SK-N-SH (cell line): ENCODE results near the gene SLC40A1. TPM values are rescaled to one million over a fixed set of nuclear protein-coding genes. Genes with fewer than 3 reads are reported as not detected.

Experiments used
- CTCF ChIA-PET: fragments of 300-600, 350-600 bp; formaldehyde crosslinking; extraction: SDS; loops from one replicate; lab custom pipeline; 2021; lab: Yijun Ruan, JAX
- POLR2A ChIA-PET: fragments of 350-600 bp; sonication (Branson Sonifier 250); formaldehyde crosslinking; extraction: SDS; loops from one replicate; lab custom pipeline; 2020; ENCODE audit warnings: antibody characterized with exemption, inconsistent platforms; lab: Yijun Ruan, JAX
- DNase-seq: peaks from one replicate; pipeline ENCODE4 v3.0.0; 2012
- H2AFZ ChIP-seq: fragments of 200-600 bp; sonication (generic); 2 replicates; pipeline ENCODE4 v1.8.1; 2016; ENCODE audit warnings: antibody characterized with exemption, mild to moderate bottlenecking, low read depth
- H3F3A ChIP-seq: fragments of 200-600 bp; sonication (generic); replicated peaks from 2 replicates; pipeline ENCODE3; 2016; ENCODE audit warnings: antibody characterized with exemption, mild to moderate bottlenecking; ENCODE audit not compliant: insufficient read depth
- H3K27ac ChIP-seq, 2 experiments: fragments of 200-500 bp in 1 of 2; fragments of 200-600 bp in 1 of 2; sonication (Bioruptor generic) in 1 of 2; sonication (generic), shearing (Covaris generic) in 1 of 2; 2 replicates each; pipeline versions ENCODE4 v1.5.1 to v1.6.1; 2014 to 2016; ENCODE audit warnings: low read depth in 2 of 2, inconsistent platforms in 1 of 2, low read length in 1 of 2, mild to moderate bottlenecking in 1 of 2, mixed read lengths in 1 of 2
- H3K27me3 ChIP-seq: fragments of 200-600 bp; sonication (generic), shearing (Covaris generic); 2 replicates; pipeline ENCODE4 v1.6.1; 2016; ENCODE audit warnings: mixed run types; ENCODE audit not compliant: insufficient read depth
- H3K36me3 ChIP-seq, 2 experiments: fragments of 200-500 bp in 1 of 2; fragments of 200-600 bp in 1 of 2; sonication (Bioruptor generic) in 1 of 2; sonication (generic) in 1 of 2; replicated peaks in 1 of 2; 2 replicates each; pipeline versions ENCODE3 to v1.5.1; 2014 to 2016; ENCODE audit warnings: low read length in 1 of 2, mild to moderate bottlenecking in 1 of 2; ENCODE audit not compliant: insufficient read depth in 2 of 2, control insufficient read depth in 1 of 2
- H3K4me1 ChIP-seq, 2 experiments: fragments of 200-500 bp in 1 of 2; fragments of 200-600 bp in 1 of 2; sonication (Bioruptor generic) in 1 of 2; sonication (generic), shearing (Covaris generic) in 1 of 2; 2 replicates each; pipeline versions ENCODE4 v1.5.1 to v1.6.1; 2014 to 2016; ENCODE audit warnings: low read depth in 1 of 2, low read length in 1 of 2, mixed run types in 1 of 2; ENCODE audit not compliant: insufficient read depth in 2 of 2, control insufficient read depth in 1 of 2
- H3K4me2 ChIP-seq: fragments of 200-600 bp; sonication (generic), shearing (Covaris generic); 2 replicates; pipeline ENCODE4 v1.6.1; 2017; ENCODE audit warnings: mixed run types
- H3K4me3 ChIP-seq, 2 experiments: fragments of 200-500 bp in 1 of 2; fragments of 200-600 bp in 1 of 2; sonication (Bioruptor generic) in 1 of 2; sonication (generic), shearing (Covaris generic) in 1 of 2; 2 replicates each; pipeline versions ENCODE4 v1.5.1 to v1.8.1; 2014 to 2016; ENCODE audit warnings: low read depth in 2 of 2, inconsistent platforms in 1 of 2, low read length in 1 of 2, mild to moderate bottlenecking in 1 of 2, mixed read lengths in 1 of 2, moderate library complexity in 1 of 2
- H3K79me2 ChIP-seq: fragments of 200-600 bp; sonication (generic); 2 replicates; pipeline ENCODE4 v1.8.1; 2017; ENCODE audit warnings: mild to moderate bottlenecking; ENCODE audit not compliant: insufficient read depth
- H3K9ac ChIP-seq: fragments of 200-600 bp; sonication (generic); 2 replicates; pipeline ENCODE4 v1.6.1; 2017; ENCODE audit warnings: mixed run types
- H3K9me2 ChIP-seq: fragments of 200-600 bp; sonication (generic); 2 replicates; pipeline ENCODE4 v1.6.1; 2017; ENCODE audit warnings: mixed run types
- H3K9me3 ChIP-seq: fragments of 200-600 bp; sonication (generic); 2 replicates; pipeline ENCODE4 v1.6.1; 2017; ENCODE audit warnings: mixed run types, mild to moderate bottlenecking, moderate library complexity
- H4K20me1 ChIP-seq: fragments of 200-600 bp; sonication (generic); 2 replicates; pipeline ENCODE4 v1.6.1; 2017; ENCODE audit warnings: mild to moderate bottlenecking, mixed run types; ENCODE audit not compliant: insufficient read depth
- CHD2 ChIP-seq: fragments of 150-350 bp; IDR thresholded peaks from 2 replicates; pipeline ENCODE4 v1.6.1; 2018; ENCODE audit warnings: low read length; ENCODE audit not compliant: partially characterized antibody
- EP300 ChIP-seq, 2 experiments: IDR thresholded peaks; 2 replicates each; pipeline versions ENCODE4 v1.4.0 to v1.6.1; 2012; ENCODE audit warnings: borderline replicate concordance in 1 of 2, low read depth in 1 of 2, low read length in 1 of 2
- EZH2phosphoT487 ChIP-seq: fragments of 200-600 bp; sonication (generic); IDR thresholded peaks from 2 replicates; pipeline ENCODE4 v1.6.1; 2017; ENCODE audit warnings: low read depth, mixed run types, mild to moderate bottlenecking, antibody characterized with exemption, moderate library complexity, borderline replicate concordance
- FOXJ3 ChIP-seq: sonication (generic); formaldehyde crosslinking; IDR thresholded peaks from 2 replicates; pipeline ENCODE4 v1.5.1; 2020; ENCODE audit warnings: mild to moderate bottlenecking, missing genetic modification reagents
- FOXM1 ChIP-seq: IDR thresholded peaks from 2 replicates; pipeline ENCODE4 v1.4.0; 2012; ENCODE audit warnings: low read depth, mild to moderate bottlenecking
- GATA2 ChIP-seq: sonication (generic); formaldehyde crosslinking; IDR thresholded peaks from 2 replicates; pipeline ENCODE4 v1.5.0; 2020; ENCODE audit warnings: mild to moderate bottlenecking, missing genetic modification reagents
- MAX ChIP-seq: IDR thresholded peaks from 2 replicates; pipeline ENCODE4 v1.4.0; 2012; ENCODE audit warnings: low read depth
- MXI1 ChIP-seq: IDR thresholded peaks from 2 replicates; pipeline ENCODE4 v1.6.1; 2012; ENCODE audit warnings: mild to moderate bottlenecking, low read depth, low read length, improper control_type of control experiment
- NFIC ChIP-seq: IDR thresholded peaks from 2 replicates; pipeline ENCODE4 v1.4.0; 2012; ENCODE audit warnings: borderline replicate concordance
- POLR2AphosphoS5 ChIP-seq: IDR thresholded peaks from 2 replicates; pipeline ENCODE4 v1.6.1; 2012; ENCODE audit warnings: low read depth, low read length
- RAD21 ChIP-seq: IDR thresholded peaks from 2 replicates; pipeline ENCODE4 v1.6.1; 2012; ENCODE audit warnings: mild to moderate bottlenecking, low read length
- RCOR1 ChIP-seq: fragments of 150-350 bp; IDR thresholded peaks from 2 replicates; pipeline ENCODE4 v1.6.1; 2017; ENCODE audit warnings: antibody characterized with exemption, low read length
- RFX5 ChIP-seq: IDR thresholded peaks from 2 replicates; pipeline ENCODE4 v1.6.1; 2012; ENCODE audit warnings: mild to moderate bottlenecking, improper control_type of control experiment, low read length
- RXRA ChIP-seq: IDR thresholded peaks from 2 replicates; pipeline ENCODE4 v1.4.0; 2012; ENCODE audit warnings: low read depth, mild to moderate bottlenecking, borderline replicate concordance
- SMC3 ChIP-seq: IDR thresholded peaks from 2 replicates; pipeline ENCODE4 v1.6.1; 2012; ENCODE audit warnings: low read depth, low read length, improper control_type of control experiment
- TCF12 ChIP-seq: IDR thresholded peaks from 2 replicates; pipeline ENCODE4 v1.4.0; 2012
- TEAD4 ChIP-seq: IDR thresholded peaks from 2 replicates; pipeline ENCODE4 v1.4.0; 2012; ENCODE audit warnings: mild to moderate bottlenecking, borderline replicate concordance; ENCODE audit not compliant: insufficient read depth
- USF2 ChIP-seq: fragments of 150-350 bp; IDR thresholded peaks from 2 replicates; pipeline ENCODE4 v1.6.1; 2017; ENCODE audit warnings: antibody characterized with exemption, low read length, low read depth, borderline replicate concordance
- YY1 ChIP-seq: IDR thresholded peaks from 2 replicates; pipeline ENCODE4 v1.4.0; 2012; ENCODE audit warnings: low read depth, mild to moderate bottlenecking
- WGBS: methylation state at CpG from one replicate; pipeline ENCODE4 v1.1.6; 2017; ENCODE audit warnings: low lambda C conversion rate; 5-methylcytosine and 5-hydroxymethylcytosine counted together
- polyA plus RNA-seq, 3 experiments: library from polyadenylated mRNA; depleted of rRNA; stranded (reverse); fragments of >200 nt; gene quantifications; 2 replicates each; pipeline ENCODE4 v1.2.3, GENCODE V29; 2012
- TF ChIP-seq, protein P1 (sequence below): IDR thresholded peaks from 2 replicates; pipeline ENCODE4 v1.4.0; 2012; ENCODE audit warnings: low read depth, borderline replicate concordance

Gene SLC40A1
- polyA plus RNA-seq, 1 of the 3 experiments (the other 2 are of a cell fraction), result 1.8 TPM

GRCh38 chr2:189582809-189583192 lies 2.2 kb upstream of the SLC40A1 start:
- Histone ChIP-seq H4K20me1 (no peaks in the 10 kb centered on the region), H3K79me2 (no peaks in the 10 kb centered on the region), H3K4me3 (no peak overlapping the region), H3K36me3 (peaks cover 0 to 4% of the 10 kb centered on the region in 2 experiments), H3K9ac (no peak overlapping the region), H3K9me2 (no peaks in the 10 kb centered on the region), H3K27ac (no peak overlapping the region), H3K4me1 (peaks cover 0 to 10% of the 10 kb centered on the region in 2 experiments; a peak in 1 of 4 replicates), H3K27me3 (no peaks in the 10 kb centered on the region), H3F3A (no peaks in the 10 kb centered on the region), H3K4me2 (no peak overlapping the region), H3K9me3 (no peaks in the 10 kb centered on the region), H2AFZ (no peak overlapping the region)
- POLR2A ChIA-PET, result no interaction called here
- TF ChIP-seq MXI1, result no peak
- TF ChIP-seq USF2, result no peak
- TF ChIP-seq YY1, result no peak
- no peak for TF ChIP-seq GATA2
- no peak for TF ChIP-seq NFIC
- no peak for TF ChIP-seq RCOR1
- no peak for TF ChIP-seq RXRA
- no peak for DNase-seq
- WGBS, result 100% methylated on average over 2 of the region's 2 CpGs
- CTCF ChIA-PET, result no interaction called here

- H3K27ac ChIP-seq, result no peak overlapping the region
- ChIA-PET POLR2A (no interaction called here), CTCF (no interaction called here)
- no peak overlapping the region for H3K4me2 ChIP-seq
- H2AFZ ChIP-seq, result no peak overlapping the region
- H3K9me3 ChIP-seq, result no peaks in the 10 kb centered on the region
- WGBS, result 94% methylated on average over 6 of the region's 6 CpGs
- H3K4me3 ChIP-seq, result no peak overlapping the region
- no peak overlapping the region for H3K9ac ChIP-seq
- H3K36me3 ChIP-seq, result peaks cover 0 to 4% of the 10 kb centered on the region in 2 experiments
- peaks cover 0 to 10% of the 10 kb centered on the region in 2 experiments; a peak in 1 of 4 replicates for H3K4me1 ChIP-seq
- DNase-seq, result no peak
- H3F3A ChIP-seq, result no peaks in the 10 kb centered on the region
- H4K20me1 ChIP-seq, result no peaks in the 10 kb centered on the region
- H3K9me2 ChIP-seq, result no peaks in the 10 kb centered on the region
- no peaks in the 10 kb centered on the region for H3K27me3 ChIP-seq
- TF ChIP-seq RAD21 (no peak), FOXJ3 (CRISPR knock-in tag) (no peak), TCF12 (no peak), TEAD4 (no peak), SMC3 (no peak), USF2 (no peak), EP300 (IDR thresholded peaks at IDR 0.05; ENCODE audit: borderline replicate concordance in 1 of 2, low read depth in 1 of 2, low read length in 1 of 2) (no peak), CHD2 (no peak), GATA2 (no peak), EZH2phosphoT487 (no peak), RCOR1 (no peak), POLR2AphosphoS5 (no peak), RFX5 (no peak), MAX (no peak), FOXM1 (no peak)
- TF ChIP-seq, protein P1, sequence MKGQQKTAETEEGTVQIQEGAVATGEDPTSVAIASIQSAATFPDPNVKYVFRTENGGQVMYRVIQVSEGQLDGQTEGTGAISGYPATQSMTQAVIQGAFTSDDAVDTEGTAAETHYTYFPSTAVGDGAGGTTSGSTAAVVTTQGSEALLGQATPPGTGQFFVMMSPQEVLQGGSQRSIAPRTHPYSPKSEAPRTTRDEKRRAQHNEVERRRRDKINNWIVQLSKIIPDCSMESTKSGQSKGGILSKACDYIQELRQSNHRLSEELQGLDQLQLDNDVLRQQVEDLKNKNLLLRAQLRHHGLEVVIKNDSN, result no peak
- no peaks in the 10 kb centered on the region for H3K79me2 ChIP-seq
These were observed 1.7 kb upstream of the SLC40A1 start for GRCh38 chr2:189582140-189582808.
